Osteoblast (primary cell): ENCODE measurements around the gene MAP3K7. TPM values are rescaled to one million over a fixed set of nuclear protein-coding genes. Genes with fewer than 3 reads are reported as not detected.

Experiments
- DNase-seq: peaks from one replicate; pipeline ENCODE4 v3.0.0; 2011; ENCODE audit warnings: low spot score, mixed read lengths; ENCODE audit not compliant: insufficient read length; ENCODE audit errors: missing footprints
- H2AFZ ChIP-seq: 2 replicates; pipeline ENCODE4 v1.6.0; 2011; ENCODE audit warnings: mild to moderate bottlenecking, low read length
- H3K27ac ChIP-seq: 2 replicates; pipeline ENCODE4 v1.5.1; 2011; ENCODE audit warnings: mild to moderate bottlenecking, low read depth, low read length, moderate library complexity
- H3K27me3 ChIP-seq: 2 replicates; pipeline ENCODE4 v1.6.0; 2012; ENCODE audit warnings: mild to moderate bottlenecking, control low read depth, inconsistent platforms, low read length, moderate library complexity; ENCODE audit not compliant: insufficient read depth
- H3K36me3 ChIP-seq: 2 replicates; pipeline ENCODE4 v1.5.1; 2011; ENCODE audit warnings: mild to moderate bottlenecking, low read length, control low read depth, moderate library complexity; ENCODE audit not compliant: insufficient read depth
- H3K4me1 ChIP-seq: 2 replicates; pipeline ENCODE4 v1.5.1; 2011; ENCODE audit warnings: mild to moderate bottlenecking, low read length, control low read depth, moderate library complexity; ENCODE audit not compliant: insufficient read depth
- H3K4me2 ChIP-seq: 2 replicates; pipeline ENCODE4 v1.6.0; 2011; ENCODE audit warnings: mild to moderate bottlenecking, low read length; ENCODE audit not compliant: insufficient read depth
- H3K4me3 ChIP-seq: fragments of 200-600 bp; sonication (generic); 3 replicates; pipeline ENCODE4 v1.5.1; 2012; ENCODE audit warnings: mild to moderate bottlenecking, low read length, inconsistent platforms; ENCODE audit not compliant: insufficient read depth
- H3K79me2 ChIP-seq: 2 replicates; pipeline ENCODE4 v1.6.0; 2012; ENCODE audit warnings: mild to moderate bottlenecking, low read length, control low read depth, inconsistent platforms; ENCODE audit not compliant: insufficient read depth
- H3K9me3 ChIP-seq: 2 replicates; pipeline ENCODE4 v1.5.1; 2011; ENCODE audit warnings: low read depth, low read length, control low read depth
- H4K20me1 ChIP-seq: 2 replicates; pipeline ENCODE4 v1.6.0; 2012; ENCODE audit warnings: mild to moderate bottlenecking, low read length, control low read depth; ENCODE audit not compliant: insufficient read depth
- total RNA-seq: library from RNA; depleted of rRNA; stranded (reverse); fragments of >200 nt; gene quantifications from 2 replicates; pipeline ENCODE4 v1.2.3, GENCODE V29; 2012
- TF ChIP-seq, protein P1 (sequence below): IDR thresholded peaks from 2 replicates; pipeline ENCODE4 v1.5.1; 2011; ENCODE audit warnings: mild to moderate bottlenecking, low read depth, low read length, moderate library complexity; ENCODE audit errors: extremely low read depth

The MAP3K7 gene
- total RNA-seq, 1 donor, result 38.4 TPM

GRCh38 chr6:90466154-90466940, 120.5 kb downstream of the MAP3K7 start:
- Histone ChIP-seq H3K4me2 (peak overlapping the region; percentile 31), H3K27ac (no peak overlapping the region), H3K36me3 (no peaks in the 10 kb centered on the region), H2AFZ (peak overlapping the region; percentile 49), H3K4me1 (peaks cover 4% of the 10 kb centered on the region), H3K9me3 (no peaks in the 10 kb centered on the region), H3K27me3 (peaks cover 7% of the 10 kb centered on the region), H3K4me3 (no peak overlapping the region), H3K79me2 (no peaks in the 10 kb centered on the region), H4K20me1 (no peaks in the 10 kb centered on the region)
- TF ChIP-seq, protein P1, sequence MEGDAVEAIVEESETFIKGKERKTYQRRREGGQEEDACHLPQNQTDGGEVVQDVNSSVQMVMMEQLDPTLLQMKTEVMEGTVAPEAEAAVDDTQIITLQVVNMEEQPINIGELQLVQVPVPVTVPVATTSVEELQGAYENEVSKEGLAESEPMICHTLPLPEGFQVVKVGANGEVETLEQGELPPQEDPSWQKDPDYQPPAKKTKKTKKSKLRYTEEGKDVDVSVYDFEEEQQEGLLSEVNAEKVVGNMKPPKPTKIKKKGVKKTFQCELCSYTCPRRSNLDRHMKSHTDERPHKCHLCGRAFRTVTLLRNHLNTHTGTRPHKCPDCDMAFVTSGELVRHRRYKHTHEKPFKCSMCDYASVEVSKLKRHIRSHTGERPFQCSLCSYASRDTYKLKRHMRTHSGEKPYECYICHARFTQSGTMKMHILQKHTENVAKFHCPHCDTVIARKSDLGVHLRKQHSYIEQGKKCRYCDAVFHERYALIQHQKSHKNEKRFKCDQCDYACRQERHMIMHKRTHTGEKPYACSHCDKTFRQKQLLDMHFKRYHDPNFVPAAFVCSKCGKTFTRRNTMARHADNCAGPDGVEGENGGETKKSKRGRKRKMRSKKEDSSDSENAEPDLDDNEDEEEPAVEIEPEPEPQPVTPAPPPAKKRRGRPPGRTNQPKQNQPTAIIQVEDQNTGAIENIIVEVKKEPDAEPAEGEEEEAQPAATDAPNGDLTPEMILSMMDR, result no peak
- peak; percentile 18 for DNase-seq

DNA sequence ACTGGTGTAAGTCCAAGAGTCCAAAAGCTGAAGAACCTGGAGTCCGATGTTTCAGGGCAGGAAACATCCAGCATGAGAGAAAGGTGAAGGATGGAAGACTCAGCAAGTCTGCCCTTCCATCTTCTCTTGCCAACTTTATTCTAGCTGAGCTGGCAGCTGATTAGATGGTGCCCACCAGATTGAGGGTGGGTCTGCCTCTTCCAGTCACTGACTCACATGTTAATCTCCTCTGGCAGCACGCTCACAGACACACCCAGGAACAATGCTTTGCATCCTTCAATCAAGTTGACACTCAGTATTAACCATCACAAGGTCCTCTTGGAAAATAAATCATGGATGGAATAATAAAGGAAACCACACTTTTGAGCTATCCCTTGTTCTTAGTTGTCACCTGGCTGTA, 121.2 kb downstream of the MAP3K7 start:
- no peak overlapping the region for H2AFZ ChIP-seq
- no peak overlapping the region for H3K4me2 ChIP-seq
- peaks cover 4% of the 10 kb centered on the region for H3K4me1 ChIP-seq
- no peaks in the 10 kb centered on the region for H4K20me1 ChIP-seq
- no peaks in the 10 kb centered on the region for H3K9me3 ChIP-seq
- no peak overlapping the region for H3K27ac ChIP-seq
- peaks cover 7% of the 10 kb centered on the region for H3K27me3 ChIP-seq
- H3K36me3 ChIP-seq, result no peaks in the 10 kb centered on the region
- H3K4me3 ChIP-seq, result no peak overlapping the region
- H3K79me2 ChIP-seq, result no peaks in the 10 kb centered on the region
- TF ChIP-seq, protein P1, result no peak
- DNase-seq, result no peak

- Histone ChIP-seq H2AFZ (no peak overlapping the region), H3K9me3 (no peaks in the 10 kb centered on the region), H3K4me3 (no peak overlapping the region), H3K4me1 (peaks cover 4% of the 10 kb centered on the region), H3K79me2 (no peaks in the 10 kb centered on the region), H4K20me1 (no peaks in the 10 kb centered on the region), H3K27ac (no peak overlapping the region), H3K27me3 (peaks cover 3% of the 10 kb centered on the region), H3K36me3 (no peaks in the 10 kb centered on the region), H3K4me2 (no peak overlapping the region)
- TF ChIP-seq, protein P1, result no peak
- no peak for DNase-seq
Observed at GRCh38 chr6:90464507-90464906, 122.4 kb downstream of the MAP3K7 start.

DNA sequence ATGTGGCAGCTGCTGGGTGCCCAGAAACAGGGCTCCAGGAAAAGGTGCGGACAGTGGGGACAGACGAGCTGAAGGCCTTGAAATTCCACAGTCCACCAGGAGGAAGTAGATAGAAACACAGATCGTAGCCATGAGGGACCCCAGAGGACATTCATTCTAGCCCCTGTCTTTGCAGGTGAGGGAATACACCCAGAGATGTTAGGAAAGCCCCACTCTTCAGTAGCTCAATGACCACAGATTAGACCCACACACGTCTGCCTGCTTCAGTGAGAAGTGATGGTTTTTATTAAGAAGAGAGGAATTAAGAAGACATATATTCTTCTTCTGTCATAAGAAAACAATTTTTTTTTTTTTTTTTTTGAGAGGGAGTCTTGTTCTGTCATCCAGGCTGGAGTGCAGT, 123.0 kb downstream of the MAP3K7 start:
- TF ChIP-seq, protein P1, result no peak
- Histone ChIP-seq H3K4me2 (no peak overlapping the region), H3K36me3 (no peaks in the 10 kb centered on the region), H3K27ac (no peak overlapping the region), H3K4me3 (no peak overlapping the region), H3K4me1 (peaks cover 4% of the 10 kb centered on the region), H3K79me2 (no peaks in the 10 kb centered on the region), H2AFZ (no peak overlapping the region), H3K9me3 (no peaks in the 10 kb centered on the region), H4K20me1 (no peaks in the 10 kb centered on the region), H3K27me3 (no peaks in the 10 kb centered on the region)
- DNase-seq, result no peak
